Common myeloid progenitor, CD34-positive (primary cell): ENCODE measurements around the gene ARID3A.

ENCODE experiments used
- CTCF ChIA-PET: fragments of 350-600 bp; sonication (Branson Sonifier 250); formaldehyde crosslinking; loops from one replicate; lab custom pipeline; 2021; ENCODE audit warnings: antibody characterized with exemption; lab: Charles Lee
- POLR2A ChIA-PET: fragments of 350-600 bp; sonication (Branson Sonifier 250); formaldehyde crosslinking; loops from one replicate; lab custom pipeline; 2021; ENCODE audit warnings: antibody characterized with exemption; lab: Charles Lee
- DNase-seq, 3 donors: peaks; one replicate each; pipeline versions ENCODE4 v3.0.0 to v3.0.0-alpha.2; 2013
- H3K27ac ChIP-seq, 2 experiments: 1 replicate in 1 of 2; 2 replicates in 1 of 2; pipeline ENCODE4 v1.7.0; 2013; ENCODE audit warnings: inconsistent platforms in 2 of 2, low read length in 2 of 2, mild to moderate bottlenecking in 2 of 2, low read depth in 1 of 2, moderate library complexity in 1 of 2; ENCODE audit not compliant: severe bottlenecking in 2 of 2, insufficient read depth in 1 of 2, poor library complexity in 1 of 2
- H3K27me3 ChIP-seq, 5 experiments: replicated peaks in 2 of 5; 1 replicate in 3 of 5; 2 replicates in 2 of 5; pipeline versions ENCODE4 v1.6.1 to v1.7.0; 2013; ENCODE audit warnings: low read length in 4 of 5, mild to moderate bottlenecking in 2 of 5, moderate library complexity in 2 of 5, inconsistent platforms in 1 of 5; ENCODE audit not compliant: insufficient read depth in 5 of 5, control insufficient read depth in 4 of 5
- H3K36me3 ChIP-seq, 4 experiments: 1 replicate in 2 of 4; 2 replicates in 2 of 4; pipeline versions ENCODE4 v1.6.1 to v1.7.0; 2013; ENCODE audit warnings: low read length in 3 of 4, control low read depth in 1 of 4, mild to moderate bottlenecking in 1 of 4; ENCODE audit not compliant: control insufficient read depth in 4 of 4, insufficient read depth in 4 of 4
- H3K4me1 ChIP-seq, 4 experiments: 1 replicate in 3 of 4; 2 replicates in 1 of 4; pipeline versions ENCODE4 v1.6.1 to v1.7.1; 2013; ENCODE audit warnings: low read length in 3 of 4, mild to moderate bottlenecking in 3 of 4, control low read depth in 1 of 4, inconsistent platforms in 1 of 4, moderate library complexity in 1 of 4; ENCODE audit not compliant: control insufficient read depth in 4 of 4, insufficient read depth in 4 of 4; ENCODE audit errors: control extremely low read depth in 1 of 4
- H3K4me3 ChIP-seq, 7 experiments: 1 replicate in 4 of 7; 2 replicates in 3 of 7; pipeline versions ENCODE4 v1.5.1 to v1.7.0; 2013; ENCODE audit warnings: mild to moderate bottlenecking in 7 of 7, low read length in 6 of 7, moderate library complexity in 6 of 7, inconsistent platforms in 2 of 7, low read depth in 2 of 7, control low read depth in 1 of 7; ENCODE audit not compliant: insufficient read depth in 4 of 7, control insufficient read depth in 1 of 7; ENCODE audit errors: extremely low read depth in 1 of 7
- H3K9me3 ChIP-seq, 5 experiments: 1 replicate in 4 of 5; 2 replicates in 1 of 5; pipeline versions ENCODE4 v1.6.1 to v1.7.1; 2013; ENCODE audit warnings: low read length in 4 of 5, mild to moderate bottlenecking in 2 of 5, inconsistent platforms in 1 of 5, low read depth in 1 of 5, moderate library complexity in 1 of 5; ENCODE audit not compliant: control insufficient read depth in 4 of 5, insufficient read depth in 2 of 5; ENCODE audit errors: control extremely low read depth in 1 of 5
- WGBS: methylation state at CpG from one replicate; pipeline ENCODE4 v1.1.5; 2013; ENCODE audit not compliant: insufficient coverage; 5-methylcytosine and 5-hydroxymethylcytosine counted together

ARID3A gene

GRCh38 chr19:952680-953444 is 27.0 kb downstream of the ARID3A start:
- Histone ChIP-seq H3K4me3 (peak overlapping the region in 6 of 7 experiments; percentile 32 to 68 (median 54)), H3K9me3 (no peaks in the 10 kb centered on the region), H3K36me3 (peaks cover 0 to 6% (median 0%) of the 10 kb centered on the region in 4 experiments), H3K27me3 (no peaks in the 10 kb centered on the region), H3K4me1 (peaks cover 0 to 50% (median 29%) of the 10 kb centered on the region in 4 experiments), H3K27ac (peak overlapping the region in 1 of 2 experiments; percentile 66)
- no peak for DNase-seq
- POLR2A ChIA-PET, result no interaction called here
- CTCF ChIA-PET, result interaction anchor here (0.6 to 1.3 kb wide), 5 partner anchors 9 to 31 kb away, joined by 3 to 6 read pairs (median 3); partner anchors contain the start of gene WDR18
- 36% methylated on average over 7 of the region's 21 CpGs for WGBS

GRCh38 chr19:953445-954271 is 27.8 kb downstream of the ARID3A start:
- ChIA-PET CTCF (interaction anchor here (1.0 to 1.3 kb wide), 4 partner anchors 8 to 30 kb away, joined by 3 to 6 read pairs (median 3); partner anchors contain the start of gene WDR18), POLR2A (no interaction called here)
- Histone ChIP-seq H3K9me3 (no peaks in the 10 kb centered on the region), H3K36me3 (peaks cover 0 to under 1% (median 0%) of the 10 kb centered on the region in 4 experiments), H3K4me3 (peak overlapping the region in 4 of 7 experiments; percentile 19 to 68 (median 48)), H3K27ac (peak overlapping the region in 1 of 2 experiments; percentile 66), H3K4me1 (peaks cover 0 to 43% (median 22%) of the 10 kb centered on the region in 4 experiments), H3K27me3 (no peaks in the 10 kb centered on the region)
- no peak for DNase-seq
- 75% methylated on average over 12 of the region's 33 CpGs for WGBS

GRCh38 chr19:954272-954671 is 28.4 kb downstream of the ARID3A start:
- peaks cover 0 to 38% (median 17%) of the 10 kb centered on the region in 4 experiments for H3K4me1 ChIP-seq

GRCh38 chr19:954672-955494 is 29.0 kb downstream of the ARID3A start:
- 96% methylated on average over 41 of the region's 43 CpGs for WGBS
- H3K27me3 ChIP-seq, result no peaks in the 10 kb centered on the region
- H3K9me3 ChIP-seq, result no peaks in the 10 kb centered on the region
- no peak overlapping the region for H3K27ac ChIP-seq
- DNase-seq, result no peak
- no peak overlapping the region for H3K4me3 ChIP-seq
- ChIA-PET POLR2A (no interaction called here), CTCF (interaction anchor here (1.0 to 2.5 kb wide), 2 partner anchors 27 to 31 kb away, joined by 3 to 7 read pairs; no protein-coding TSS in a partner anchor)
- peaks cover 0 to 12% (median 5%) of the 10 kb centered on the region in 4 experiments for H3K36me3 ChIP-seq
- H3K4me1 ChIP-seq, result peaks cover 0 to 34% (median 15%) of the 10 kb centered on the region in 4 experiments

More at GRCh38 chr19:954272-954671, 28.4 kb downstream of the ARID3A start:
- DNase-seq, result no peak
- Histone ChIP-seq H3K4me3 (no peak overlapping the region), H3K9me3 (no peaks in the 10 kb centered on the region), H3K36me3 (peaks cover 0 to 6% (median 4%) of the 10 kb centered on the region in 4 experiments), H3K27ac (no peak overlapping the region), H3K27me3 (no peaks in the 10 kb centered on the region)
- WGBS, result 97% methylated on average over 13 of the region's 14 CpGs
- ChIA-PET CTCF (interaction anchor here (1.3 to 2.5 kb wide), 2 partner anchors 28 to 30 kb away, joined by 3 to 7 read pairs; partner anchors contain the start of gene WDR18), POLR2A (no interaction called here)

GRCh38 chr19:955803-956765 is 30.2 kb downstream of the ARID3A start:
- POLR2A ChIA-PET, result interaction anchor here (0.6 kb wide), 1 partner anchor 17 kb away, joined by 3 read pairs; no protein-coding TSS in a partner anchor
- H3K36me3 ChIP-seq, result peaks cover 0 to 20% (median 8%) of the 10 kb centered on the region in 4 experiments
- CTCF ChIA-PET, result interaction anchor here (1.0 to 2.5 kb wide), 5 partner anchors 16 to 32 kb away, joined by 3 to 7 read pairs (median 4); no protein-coding TSS in a partner anchor

More at GRCh38 chr19:955803-956765, 30.2 kb downstream of the ARID3A start:
- no peak overlapping the region for H3K4me3 ChIP-seq
- H3K27me3 ChIP-seq, result no peaks in the 10 kb centered on the region
- H3K27ac ChIP-seq, result no peak overlapping the region
- WGBS, result 93% methylated on average over 46 of the region's 55 CpGs
- H3K4me1 ChIP-seq, result peaks cover 0 to 28% (median 22%) of the 10 kb centered on the region in 4 experiments
- DNase-seq, result no peak
- no peaks in the 10 kb centered on the region for H3K9me3 ChIP-seq
